Measurements from ENCODE around the gene NFRKB.

Gene NFRKB

DNA sequence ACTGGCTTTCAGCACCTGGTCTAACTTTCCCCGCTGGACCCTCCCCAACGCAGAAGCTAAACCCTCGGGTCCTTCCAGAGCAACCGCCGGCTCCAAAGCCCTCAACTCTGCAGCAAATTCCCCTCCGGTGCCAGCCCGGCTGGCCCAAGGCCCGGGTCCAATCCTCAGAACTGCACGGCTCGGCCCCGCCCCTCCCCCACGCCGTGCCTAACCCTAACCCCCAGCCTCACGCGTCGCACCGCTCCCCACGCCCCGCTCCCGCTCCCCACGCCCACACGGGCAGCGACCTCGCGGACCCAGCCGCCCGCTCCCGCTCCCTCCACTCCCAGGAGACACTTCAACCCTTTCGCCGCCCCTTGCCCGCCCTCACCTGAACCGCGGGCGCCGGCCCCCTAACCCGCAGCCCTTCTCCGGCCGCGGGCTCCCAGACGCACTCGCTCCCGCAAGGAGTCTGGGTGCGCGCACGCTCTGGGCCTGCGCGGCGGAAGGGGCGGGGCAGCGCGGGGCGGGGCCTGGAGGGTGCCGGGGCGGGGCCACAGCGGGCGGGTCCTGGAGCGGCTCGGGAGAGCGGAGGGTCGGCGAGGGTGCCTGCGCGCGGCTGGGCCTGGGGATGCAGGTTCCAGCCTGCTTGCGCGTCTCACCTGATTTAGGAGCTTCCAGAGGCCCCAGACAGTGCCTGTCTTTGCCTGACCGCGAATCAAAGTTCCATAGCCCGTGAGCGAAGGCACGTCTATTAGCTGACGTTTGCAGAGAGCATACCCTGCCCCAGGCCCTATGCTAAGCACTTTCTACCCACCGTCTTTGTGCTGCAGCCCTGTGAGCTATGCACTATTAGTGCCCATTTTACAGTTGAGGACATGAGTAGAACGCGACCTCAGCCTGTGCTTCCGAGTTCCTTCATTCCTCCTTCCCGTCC is at the start of gene NFRKB:
NFRKB (minus strand) TSS at position 453 of the 916 bp plus-strand sequence. CDS start 2,729 bp downstream, outside the sequence.
- DNase-seq (ENCODE audit: low read depth) = peak; percentile 72

DNA sequence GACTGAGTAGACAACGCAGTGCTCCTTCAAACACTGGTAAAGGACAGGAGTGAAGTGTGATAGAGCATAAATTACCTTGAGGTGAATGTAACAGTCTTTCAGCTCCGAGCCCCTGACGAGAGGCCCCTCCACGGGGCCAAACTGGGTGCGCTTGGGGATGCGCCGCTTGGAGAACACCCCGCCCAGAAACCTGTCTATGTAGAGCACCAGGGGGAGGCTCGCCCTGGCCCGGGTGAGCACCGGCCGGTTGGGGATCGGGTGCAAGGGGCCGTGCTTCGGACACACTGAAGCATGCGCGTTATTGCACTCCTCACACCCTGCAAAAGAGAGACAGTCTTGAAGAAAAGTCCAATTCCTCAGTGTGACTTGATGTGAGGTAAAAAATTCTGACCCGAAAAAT is 49.3 kb upstream of the NFRKB start:
- DNase-seq (ENCODE audit: low read depth) = no peak

DNA sequence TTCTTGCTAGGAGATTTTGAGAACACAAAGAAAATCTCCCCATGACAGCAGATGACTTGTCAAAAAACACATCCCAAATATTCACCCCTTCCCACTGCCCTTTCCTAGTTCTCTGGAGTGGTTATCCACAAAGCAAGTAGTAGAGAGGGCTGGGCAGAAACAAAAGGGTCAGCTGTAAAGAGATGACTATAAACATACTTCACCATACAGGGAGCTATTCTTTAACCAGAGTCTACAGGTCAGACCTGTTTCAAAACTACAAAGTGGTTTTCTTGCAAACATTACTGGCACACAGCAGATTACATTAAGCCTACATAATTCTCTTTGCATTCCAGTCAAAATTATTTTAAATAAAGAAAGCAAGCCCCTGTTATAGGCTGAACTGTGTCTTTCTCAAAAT is 47.7 kb upstream of the NFRKB start:
- DNase-seq (ENCODE audit: low read depth) = no peak

DNA sequence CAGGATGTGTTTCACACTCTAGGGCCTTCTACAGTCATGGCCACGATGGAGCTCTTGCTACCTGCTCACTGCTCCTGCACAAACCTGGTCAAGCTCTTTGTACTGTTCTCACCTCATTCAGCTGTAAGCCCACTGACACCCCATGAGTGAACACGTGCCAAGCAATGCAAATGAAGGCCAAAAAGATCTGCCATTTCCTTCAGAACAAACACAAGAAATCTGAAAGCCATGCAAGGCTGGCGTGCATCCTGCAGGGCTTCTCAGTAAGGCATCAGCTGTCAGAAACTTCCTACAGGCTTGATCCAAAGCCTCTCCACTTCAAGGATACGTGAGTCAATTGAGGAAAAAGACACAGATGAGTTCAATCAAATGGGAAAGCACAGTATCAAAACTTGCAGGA is 44.1 kb upstream of the NFRKB start:
- no peak for DNase-seq (ENCODE audit: low read depth)

DNA sequence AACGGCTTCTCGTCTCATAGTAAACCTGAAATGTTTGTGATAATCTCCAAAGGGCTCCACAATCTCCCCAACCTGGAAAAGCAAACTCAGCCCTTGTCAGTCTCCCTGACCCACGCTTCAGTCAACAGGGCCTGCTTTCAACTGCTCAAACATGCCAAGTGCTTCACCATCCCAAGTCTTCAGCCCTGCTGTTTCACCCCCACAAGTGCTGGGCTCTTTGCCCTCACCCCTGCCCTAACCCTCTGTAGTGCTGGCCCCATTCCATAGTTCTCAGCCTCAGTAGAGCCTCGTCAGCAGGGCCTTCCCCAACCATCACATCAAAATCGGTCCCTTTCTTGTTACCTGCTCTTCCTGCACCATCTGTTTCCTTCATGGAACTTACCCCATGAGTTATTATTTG is 43.4 kb upstream of the NFRKB start:
- DNase-seq (ENCODE audit: low read depth) = no peak

DNA sequence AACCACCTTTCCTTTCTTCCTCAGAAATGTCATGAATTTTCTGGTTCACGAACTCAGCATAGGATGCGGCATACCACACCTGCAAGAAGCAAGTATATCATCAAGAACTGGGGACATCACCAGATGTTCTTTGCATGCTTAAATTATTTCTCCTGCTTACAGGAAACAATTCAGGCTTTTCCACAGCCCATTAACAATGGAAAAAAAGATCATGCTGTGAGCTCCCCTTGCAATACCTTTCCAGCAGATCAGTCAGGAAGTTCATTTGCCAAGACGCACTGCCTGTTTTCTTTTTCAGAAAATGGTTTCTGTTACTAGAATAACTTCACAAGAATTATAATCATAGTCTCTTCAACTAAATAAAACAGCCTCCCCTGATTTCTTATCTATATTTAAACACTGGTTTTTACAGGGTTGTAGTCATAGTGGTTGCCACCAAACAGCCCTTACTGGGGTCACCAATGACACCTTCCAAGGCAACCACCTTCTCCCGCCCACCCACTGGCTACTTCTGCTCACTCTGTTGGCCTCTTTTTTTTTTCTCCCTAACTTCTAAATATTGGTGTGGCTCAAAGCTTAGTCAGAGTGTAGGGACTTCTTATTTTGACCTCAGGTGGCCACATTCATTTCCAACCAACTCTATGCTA is 42.3 kb upstream of the NFRKB start:
- no peak for DNase-seq (ENCODE audit: low read depth)

DNA sequence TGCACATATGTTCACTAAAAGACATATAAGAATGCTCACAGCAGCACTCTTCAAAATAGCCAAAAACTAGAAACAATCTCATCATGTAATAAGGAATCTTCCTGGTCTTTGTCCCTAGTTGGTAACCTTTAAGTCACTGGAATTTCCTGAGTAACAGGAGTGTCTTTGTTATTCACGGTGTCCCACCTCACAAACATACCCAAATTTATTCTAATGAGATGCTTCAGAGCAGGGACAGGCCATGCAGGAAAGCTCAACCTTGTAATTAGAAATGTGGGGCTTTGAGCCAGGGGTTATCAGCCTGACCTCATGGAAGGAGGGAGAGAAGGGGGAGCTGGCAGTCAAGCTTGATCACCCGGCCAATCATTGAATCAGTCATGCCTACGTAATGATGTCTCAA is 40.3 kb upstream of the NFRKB start:
- no peak for DNase-seq (ENCODE audit: low read depth)

DNA sequence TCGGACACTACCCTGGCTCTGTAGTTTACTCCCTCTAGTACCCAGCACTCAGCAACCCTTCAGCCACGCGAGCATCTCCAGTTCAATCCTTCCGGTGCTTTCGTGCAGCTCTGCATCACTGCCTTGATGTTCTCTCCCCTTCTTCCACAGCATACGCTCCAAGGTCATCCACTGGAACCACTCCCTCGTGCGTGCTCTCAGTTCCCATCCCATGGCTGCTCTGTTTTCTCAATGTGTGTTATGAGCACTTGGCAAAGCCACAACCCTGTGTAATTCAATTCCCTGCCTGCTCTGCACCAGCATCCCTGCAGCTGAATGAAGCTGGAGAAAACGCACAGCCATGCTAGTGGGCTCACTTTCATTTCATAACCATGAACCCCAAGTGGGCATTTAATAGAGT is 38.5 kb upstream of the NFRKB start:
- DNase-seq (ENCODE audit: low read depth) = no peak

DNA sequence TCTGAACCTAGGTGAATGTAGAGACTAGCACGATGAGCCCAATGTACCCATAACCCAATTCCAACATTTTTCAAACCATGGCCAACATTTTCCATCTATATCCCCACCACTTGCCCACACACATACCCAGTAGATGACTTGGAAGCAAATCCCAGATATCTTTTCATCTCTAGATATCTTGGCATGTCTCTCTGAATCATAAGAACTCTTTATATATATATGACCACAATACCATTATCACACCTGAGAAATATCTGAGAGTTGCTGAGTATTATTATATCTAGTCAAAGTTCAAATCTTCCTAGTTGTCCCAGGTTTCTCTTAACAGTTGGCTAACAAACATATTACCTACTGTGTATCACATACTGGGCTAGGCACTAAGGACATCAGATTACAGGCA is 37.9 kb upstream of the NFRKB start:
- no peak for DNase-seq (ENCODE audit: low read depth)

DNA sequence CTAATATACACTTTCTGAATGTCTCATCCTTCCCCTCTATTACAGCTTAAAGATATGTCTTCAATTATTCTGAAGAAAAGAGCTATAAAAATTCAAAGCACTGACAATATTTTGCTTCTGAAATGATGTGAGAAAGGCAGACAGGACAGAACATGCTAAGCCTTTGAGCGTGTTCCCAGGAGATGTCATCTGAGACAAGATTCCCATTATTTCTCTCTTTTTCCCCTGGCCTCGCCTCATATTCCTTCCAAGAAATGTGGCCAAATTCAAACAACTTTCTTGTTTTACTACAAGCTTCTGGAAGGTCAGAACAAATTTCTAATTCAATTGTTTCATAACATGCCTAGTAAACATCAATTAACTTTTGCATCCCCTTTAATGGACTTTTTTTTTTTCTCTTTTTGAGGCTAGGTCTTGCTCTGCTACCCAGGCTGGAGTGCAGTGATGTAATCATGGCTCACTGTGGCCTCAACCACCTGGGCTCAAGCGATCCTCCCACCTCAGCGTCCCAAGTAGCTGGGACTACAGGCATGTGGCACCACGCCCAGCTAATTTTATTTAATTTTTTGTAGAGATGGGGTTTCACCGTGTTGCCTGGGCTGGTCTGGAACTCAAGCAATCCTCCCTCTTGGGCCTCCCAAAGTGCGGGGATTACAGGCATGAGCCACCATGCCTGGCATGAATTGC is 37.1 kb upstream of the NFRKB start:
- no peak for DNase-seq (ENCODE audit: low read depth)

DNA sequence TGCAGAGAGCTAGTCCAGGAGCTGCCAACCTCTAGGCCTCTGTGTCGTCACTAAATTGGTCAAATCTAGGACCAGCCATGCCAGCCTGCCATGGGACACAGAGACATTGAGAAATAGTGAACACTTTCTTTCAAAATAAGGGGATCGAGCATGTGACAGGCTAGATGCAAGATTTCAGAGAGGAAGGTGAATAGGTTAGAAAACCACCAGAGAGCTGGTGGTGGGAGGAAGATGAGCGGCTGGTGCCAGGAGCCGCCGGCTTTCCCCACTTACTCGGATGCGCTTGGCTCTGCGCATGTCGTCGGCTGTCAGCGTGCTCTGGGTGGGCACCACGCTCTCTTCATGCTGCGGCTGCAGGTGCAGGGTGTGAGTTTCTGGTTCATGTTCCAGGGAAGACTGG is 35.4 kb upstream of the NFRKB start:
- DNase-seq (ENCODE audit: low read depth) = no peak

DNA sequence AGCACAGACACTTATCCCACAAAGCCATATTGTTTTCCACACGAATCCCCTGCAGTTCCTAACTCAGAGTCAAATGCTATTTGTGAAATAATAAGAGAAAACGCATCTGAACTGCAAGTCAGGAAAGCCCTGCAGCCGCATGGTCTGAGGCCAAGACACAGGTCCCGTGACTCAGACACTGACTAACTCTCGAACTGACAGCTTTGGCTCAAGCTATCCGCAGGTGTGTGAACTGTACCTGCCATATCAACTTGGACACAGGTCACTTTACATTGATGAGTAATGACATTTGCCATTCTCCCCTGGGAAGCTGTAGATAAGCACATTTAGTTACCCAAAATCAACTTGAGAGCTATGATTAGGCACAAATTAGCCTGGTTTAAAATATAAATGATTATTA is 34.9 kb upstream of the NFRKB start:
- DNase-seq (ENCODE audit: low read depth) = no peak

DNA sequence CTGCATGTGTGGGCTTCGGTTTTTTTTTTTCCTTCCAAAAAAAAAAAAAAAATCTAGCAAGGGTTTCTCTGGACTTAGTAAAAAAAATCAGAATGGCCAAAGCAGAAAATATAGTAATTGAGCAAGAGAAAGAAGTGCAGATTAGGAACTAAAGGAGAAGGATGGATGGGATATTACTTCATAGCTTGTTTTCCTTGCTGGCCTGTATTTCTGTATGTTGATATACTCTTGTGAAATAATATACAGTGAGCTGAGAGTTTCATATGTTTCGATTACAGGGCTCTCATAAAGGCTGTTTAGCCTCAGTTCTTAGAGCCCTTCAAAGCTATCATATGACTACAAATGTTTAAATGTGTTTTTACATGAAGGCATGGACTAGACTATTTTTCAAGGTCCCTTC is 34.3 kb upstream of the NFRKB start:
- no peak for DNase-seq (ENCODE audit: low read depth)

DNA sequence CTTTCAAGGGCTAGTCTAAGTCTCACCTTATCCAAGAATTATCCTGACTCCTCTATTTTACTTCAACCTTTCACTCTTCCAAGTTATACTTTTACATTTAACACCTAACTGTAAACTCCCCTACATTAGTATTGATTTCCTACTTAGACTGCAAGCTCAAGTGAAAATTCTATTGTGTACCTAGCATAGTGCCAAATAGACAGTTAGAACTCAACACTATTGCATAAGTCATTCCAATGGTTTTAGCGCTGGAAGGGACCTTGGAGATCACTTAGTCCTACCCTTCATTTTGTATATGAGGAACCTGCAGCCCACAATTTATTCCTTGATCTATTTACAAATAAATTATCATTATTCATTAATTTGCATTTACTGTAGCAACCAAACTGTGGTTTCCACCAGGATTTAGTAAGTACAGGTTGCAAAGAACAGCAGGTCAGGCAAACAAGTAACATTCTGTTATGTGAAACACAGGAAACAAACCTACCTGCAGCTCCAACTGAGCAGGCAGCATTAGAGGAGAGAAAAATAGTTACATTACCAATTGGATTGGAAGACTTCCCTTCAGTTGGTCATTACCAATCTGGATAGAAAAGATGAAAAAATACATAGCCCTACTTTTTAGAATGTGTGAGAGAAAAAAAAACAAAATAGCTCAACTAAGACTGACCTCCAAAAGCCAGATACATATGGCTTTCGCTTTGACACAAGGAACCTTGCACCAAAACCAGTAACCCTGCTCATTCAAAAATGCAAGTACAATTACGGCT is 33.7 kb upstream of the NFRKB start:
- no peak for DNase-seq (ENCODE audit: low read depth)

DNA sequence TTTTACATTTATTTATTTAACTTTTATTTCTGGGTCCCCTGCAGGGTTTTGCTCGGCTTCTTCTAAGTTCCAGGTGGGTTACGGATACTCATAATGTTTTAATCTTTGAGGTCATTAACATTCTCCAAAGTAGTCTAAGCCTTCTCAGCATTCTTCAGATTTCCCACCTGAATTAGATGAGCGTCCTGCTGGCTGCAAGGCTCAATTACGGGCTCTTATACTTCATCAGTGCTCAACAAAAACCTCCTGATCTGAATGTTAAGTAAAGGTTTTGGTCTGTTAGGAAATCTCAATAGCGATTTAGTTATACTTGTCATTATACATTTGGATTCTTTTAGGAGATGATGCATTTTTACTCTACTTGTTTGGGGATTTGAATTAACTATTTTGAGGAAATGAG is 27.3 kb upstream of the NFRKB start:
- DNase-seq (ENCODE audit: low read depth) = no peak

DNA sequence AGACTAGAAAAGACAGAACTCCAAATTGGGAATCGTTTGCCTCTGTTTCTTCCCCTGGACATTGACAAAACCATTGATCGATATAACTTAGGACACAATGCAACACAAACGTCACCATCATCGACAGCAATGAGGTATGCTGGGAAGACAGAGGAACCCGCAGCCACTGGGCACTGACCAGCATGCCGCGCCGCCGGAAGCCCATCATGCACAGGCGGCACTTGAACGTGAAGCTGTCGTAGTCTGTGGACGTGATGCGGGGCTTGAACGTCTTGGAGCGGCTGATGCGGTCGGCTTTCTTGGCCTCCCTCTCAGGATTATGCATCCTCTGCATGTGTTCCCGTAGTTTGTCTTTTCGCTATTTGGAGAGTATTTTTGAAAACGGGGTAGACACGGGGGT is 23.0 kb upstream of the NFRKB start:
- DNase-seq (ENCODE audit: low read depth) = no peak

DNA sequence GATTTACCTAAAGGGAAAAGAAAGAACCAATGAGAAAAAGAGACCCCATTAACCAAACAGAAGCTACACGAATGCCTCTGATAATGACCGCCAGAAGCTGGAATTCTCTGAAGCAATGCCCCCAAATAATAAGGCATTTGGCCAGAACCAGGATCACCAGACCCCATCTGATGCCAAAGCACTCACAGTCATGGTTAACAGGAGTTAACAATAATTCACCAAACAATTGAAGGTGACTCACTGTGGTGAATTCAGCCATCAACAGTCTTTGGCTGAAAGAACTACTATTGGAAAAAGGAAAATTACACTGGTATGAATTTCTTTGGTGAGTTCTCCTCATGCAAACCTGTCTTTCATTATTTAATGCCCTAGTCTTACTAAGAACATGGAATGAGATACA is 21.9 kb upstream of the NFRKB start:
- no peak for DNase-seq (ENCODE audit: low read depth)

DNA sequence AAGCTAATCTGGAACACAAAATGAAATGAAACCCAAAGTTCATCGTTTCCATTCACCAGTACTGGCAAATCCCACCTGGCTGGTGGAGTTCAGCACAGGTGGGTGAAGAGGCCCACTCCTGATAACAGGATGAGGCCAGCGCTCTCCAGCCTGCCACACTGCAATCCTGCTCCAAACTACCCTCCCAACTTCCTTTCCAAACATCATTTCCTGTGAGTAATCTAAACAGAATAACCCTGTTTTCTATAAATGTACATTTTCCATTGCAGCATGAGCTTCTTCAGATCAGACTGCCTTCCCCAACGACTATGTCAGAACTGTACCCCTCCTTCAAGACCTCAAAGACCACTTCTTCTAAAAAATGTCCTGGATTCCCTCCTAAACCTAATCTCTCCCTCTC is 15.9 kb upstream of the NFRKB start:
- DNase-seq (ENCODE audit: low read depth) = peak; percentile 38

DNA sequence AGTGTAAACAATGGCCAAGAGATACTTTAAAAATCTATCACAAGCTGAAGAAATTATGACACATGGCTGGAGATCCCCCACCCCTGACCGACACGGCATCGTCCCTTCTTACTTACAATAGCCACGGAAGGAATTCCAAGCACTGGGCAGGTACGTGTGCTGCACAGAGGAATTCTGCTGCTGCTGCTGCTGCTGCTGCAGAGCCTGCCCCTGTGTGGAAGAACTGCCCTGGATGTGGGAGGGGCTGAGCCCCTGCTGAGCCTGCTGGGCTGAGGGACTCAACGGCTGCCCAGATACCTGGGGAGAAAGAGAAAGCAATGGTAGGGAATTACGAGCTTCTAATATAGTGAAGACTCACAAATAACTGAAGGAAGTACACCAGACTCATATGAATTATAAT is 15.0 kb upstream of the NFRKB start:
- no peak for DNase-seq (ENCODE audit: low read depth)

DNA sequence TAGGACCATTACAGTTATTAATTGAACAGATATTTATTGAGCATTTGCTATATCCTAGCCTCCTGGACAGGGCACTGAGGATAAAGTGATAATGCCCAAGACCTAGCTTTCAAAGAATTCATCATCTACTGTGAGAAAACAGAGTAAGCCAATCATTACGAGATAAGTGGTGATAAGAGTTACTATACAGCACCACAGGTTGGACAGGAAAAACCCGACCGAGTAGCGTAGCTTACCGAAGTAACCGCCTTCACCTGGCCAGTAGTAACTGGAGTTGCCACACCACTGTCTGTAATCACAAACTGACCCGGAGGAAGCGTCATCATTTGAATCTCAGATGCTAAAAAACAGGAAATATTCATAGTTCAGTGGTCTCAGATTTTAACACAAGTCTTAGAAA is 10.0 kb upstream of the NFRKB start:
- DNase-seq (ENCODE audit: low read depth) = no peak

DNA sequence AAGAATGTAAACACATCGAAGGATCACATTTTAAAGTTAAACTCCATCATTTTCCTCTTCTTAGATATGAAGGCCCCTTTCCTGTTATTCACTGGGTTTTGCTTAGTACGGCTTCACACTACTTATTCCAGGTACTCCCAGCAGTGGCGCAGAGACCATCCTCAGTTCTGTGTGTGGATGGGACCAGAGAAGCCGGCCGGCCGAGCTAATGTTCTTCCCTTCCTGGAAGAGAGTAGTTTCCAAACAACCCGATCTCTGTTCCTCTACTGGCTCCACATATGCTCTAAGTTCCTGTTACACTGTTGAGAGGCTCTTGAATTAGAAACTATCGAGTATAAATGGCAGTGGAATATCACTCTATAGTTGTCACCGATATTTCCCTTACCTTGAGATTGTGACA is 684 bp upstream of the NFRKB start:
- no peak for DNase-seq (ENCODE audit: low read depth)

All from EH (cell line).